ENCODE data around the gene FHIP1B. TPM values are rescaled to one million over a fixed set of nuclear protein-coding genes. Genes with fewer than 3 reads are reported as not detected.

FHIP1B gene
- total and polyA plus RNA-seq, 4 donors, result 12.3 to 21.2 (median 16.9) TPM

DNA sequence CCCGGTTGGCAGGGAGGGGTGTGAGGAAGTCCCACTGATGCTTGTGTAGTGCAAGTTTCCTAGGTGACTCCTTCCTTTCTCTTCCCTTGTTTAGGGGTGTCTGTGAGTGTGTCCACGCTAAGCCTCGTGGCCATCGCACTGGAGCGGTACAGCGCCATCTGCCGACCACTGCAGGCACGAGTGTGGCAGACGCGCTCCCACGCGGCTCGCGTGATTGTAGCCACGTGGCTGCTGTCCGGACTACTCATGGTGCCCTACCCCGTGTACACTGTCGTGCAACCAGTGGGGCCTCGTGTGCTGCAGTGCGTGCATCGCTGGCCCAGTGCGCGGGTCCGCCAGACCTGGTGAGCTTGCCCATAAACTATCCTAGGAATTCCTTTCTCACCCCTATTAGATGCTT is 35.6 kb upstream of the FHIP1B start:
- DNase-seq (ENCODE audit: low spot score), result no peak
- no peaks in the 10 kb centered on the region for H3K9me3 ChIP-seq (ENCODE audit: control insufficient read depth in 4 of 4, low read length in 3 of 4)
- peaks cover 0 to 6% (median 0%) of the 10 kb centered on the region in 4 donors for H3K27me3 ChIP-seq (ENCODE audit: control insufficient read depth in 4 of 4, insufficient read depth in 4 of 4, low read length in 3 of 4)
- no peaks in the 10 kb centered on the region for H3K4me1 ChIP-seq (ENCODE audit: control insufficient read depth in 4 of 4, insufficient read depth in 4 of 4, low read length in 3 of 4)
- no peak overlapping the region for H3K4me3 ChIP-seq (ENCODE audit: low read depth in 1 of 3, low read length in 3 of 3)
- no peaks in the 10 kb centered on the region for H3K36me3 ChIP-seq (ENCODE audit: control insufficient read depth in 4 of 4, insufficient read depth in 3 of 4, low read depth in 1 of 4, low read length in 3 of 4)
- no peak overlapping the region for H3K27ac ChIP-seq (ENCODE audit: low read depth in 1 of 2, low read length in 2 of 2)
- TF ChIP-seq FOXA1 (IDR thresholded peaks at IDR 0.05) (no peak), EGR1 (IDR thresholded peaks at IDR 0.05; ENCODE audit: low read depth in 2 of 2) (no peak), FOXA2 (IDR thresholded peaks at IDR 0.05) (no peak), GABPA (IDR thresholded peaks at IDR 0.05 in 1 of 2, conservative IDR thresholded peaks at IDR 0.05 in 1 of 2) (no peak), TAF1 (conservative IDR thresholded peaks at IDR 0.05) (no peak), YY1 (IDR thresholded peaks at IDR 0.05) (no peak), NR2F2 (IDR thresholded peaks at IDR 0.05) (no peak)
- TF ChIP-seq, protein P1, sequence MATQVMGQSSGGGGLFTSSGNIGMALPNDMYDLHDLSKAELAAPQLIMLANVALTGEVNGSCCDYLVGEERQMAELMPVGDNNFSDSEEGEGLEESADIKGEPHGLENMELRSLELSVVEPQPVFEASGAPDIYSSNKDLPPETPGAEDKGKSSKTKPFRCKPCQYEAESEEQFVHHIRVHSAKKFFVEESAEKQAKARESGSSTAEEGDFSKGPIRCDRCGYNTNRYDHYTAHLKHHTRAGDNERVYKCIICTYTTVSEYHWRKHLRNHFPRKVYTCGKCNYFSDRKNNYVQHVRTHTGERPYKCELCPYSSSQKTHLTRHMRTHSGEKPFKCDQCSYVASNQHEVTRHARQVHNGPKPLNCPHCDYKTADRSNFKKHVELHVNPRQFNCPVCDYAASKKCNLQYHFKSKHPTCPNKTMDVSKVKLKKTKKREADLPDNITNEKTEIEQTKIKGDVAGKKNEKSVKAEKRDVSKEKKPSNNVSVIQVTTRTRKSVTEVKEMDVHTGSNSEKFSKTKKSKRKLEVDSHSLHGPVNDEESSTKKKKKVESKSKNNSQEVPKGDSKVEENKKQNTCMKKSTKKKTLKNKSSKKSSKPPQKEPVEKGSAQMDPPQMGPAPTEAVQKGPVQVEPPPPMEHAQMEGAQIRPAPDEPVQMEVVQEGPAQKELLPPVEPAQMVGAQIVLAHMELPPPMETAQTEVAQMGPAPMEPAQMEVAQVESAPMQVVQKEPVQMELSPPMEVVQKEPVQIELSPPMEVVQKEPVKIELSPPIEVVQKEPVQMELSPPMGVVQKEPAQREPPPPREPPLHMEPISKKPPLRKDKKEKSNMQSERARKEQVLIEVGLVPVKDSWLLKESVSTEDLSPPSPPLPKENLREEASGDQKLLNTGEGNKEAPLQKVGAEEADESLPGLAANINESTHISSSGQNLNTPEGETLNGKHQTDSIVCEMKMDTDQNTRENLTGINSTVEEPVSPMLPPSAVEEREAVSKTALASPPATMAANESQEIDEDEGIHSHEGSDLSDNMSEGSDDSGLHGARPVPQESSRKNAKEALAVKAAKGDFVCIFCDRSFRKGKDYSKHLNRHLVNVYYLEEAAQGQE (IDR thresholded peaks at IDR 0.05), result no peak
- TF ChIP-seq, protein P2, sequence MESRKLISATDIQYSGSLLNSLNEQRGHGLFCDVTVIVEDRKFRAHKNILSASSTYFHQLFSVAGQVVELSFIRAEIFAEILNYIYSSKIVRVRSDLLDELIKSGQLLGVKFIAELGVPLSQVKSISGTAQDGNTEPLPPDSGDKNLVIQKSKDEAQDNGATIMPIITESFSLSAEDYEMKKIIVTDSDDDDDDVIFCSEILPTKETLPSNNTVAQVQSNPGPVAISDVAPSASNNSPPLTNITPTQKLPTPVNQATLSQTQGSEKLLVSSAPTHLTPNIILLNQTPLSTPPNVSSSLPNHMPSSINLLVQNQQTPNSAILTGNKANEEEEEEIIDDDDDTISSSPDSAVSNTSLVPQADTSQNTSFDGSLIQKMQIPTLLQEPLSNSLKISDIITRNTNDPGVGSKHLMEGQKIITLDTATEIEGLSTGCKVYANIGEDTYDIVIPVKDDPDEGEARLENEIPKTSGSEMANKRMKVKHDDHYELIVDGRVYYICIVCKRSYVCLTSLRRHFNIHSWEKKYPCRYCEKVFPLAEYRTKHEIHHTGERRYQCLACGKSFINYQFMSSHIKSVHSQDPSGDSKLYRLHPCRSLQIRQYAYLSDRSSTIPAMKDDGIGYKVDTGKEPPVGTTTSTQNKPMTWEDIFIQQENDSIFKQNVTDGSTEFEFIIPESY (IDR thresholded peaks at IDR 0.05), result no peak
- TF ChIP-seq, protein P3, sequence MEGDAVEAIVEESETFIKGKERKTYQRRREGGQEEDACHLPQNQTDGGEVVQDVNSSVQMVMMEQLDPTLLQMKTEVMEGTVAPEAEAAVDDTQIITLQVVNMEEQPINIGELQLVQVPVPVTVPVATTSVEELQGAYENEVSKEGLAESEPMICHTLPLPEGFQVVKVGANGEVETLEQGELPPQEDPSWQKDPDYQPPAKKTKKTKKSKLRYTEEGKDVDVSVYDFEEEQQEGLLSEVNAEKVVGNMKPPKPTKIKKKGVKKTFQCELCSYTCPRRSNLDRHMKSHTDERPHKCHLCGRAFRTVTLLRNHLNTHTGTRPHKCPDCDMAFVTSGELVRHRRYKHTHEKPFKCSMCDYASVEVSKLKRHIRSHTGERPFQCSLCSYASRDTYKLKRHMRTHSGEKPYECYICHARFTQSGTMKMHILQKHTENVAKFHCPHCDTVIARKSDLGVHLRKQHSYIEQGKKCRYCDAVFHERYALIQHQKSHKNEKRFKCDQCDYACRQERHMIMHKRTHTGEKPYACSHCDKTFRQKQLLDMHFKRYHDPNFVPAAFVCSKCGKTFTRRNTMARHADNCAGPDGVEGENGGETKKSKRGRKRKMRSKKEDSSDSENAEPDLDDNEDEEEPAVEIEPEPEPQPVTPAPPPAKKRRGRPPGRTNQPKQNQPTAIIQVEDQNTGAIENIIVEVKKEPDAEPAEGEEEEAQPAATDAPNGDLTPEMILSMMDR (IDR thresholded peaks at IDR 0.05; ENCODE audit: low read depth, low read length, missing input control), result no peak
- TF ChIP-seq, protein P4, sequence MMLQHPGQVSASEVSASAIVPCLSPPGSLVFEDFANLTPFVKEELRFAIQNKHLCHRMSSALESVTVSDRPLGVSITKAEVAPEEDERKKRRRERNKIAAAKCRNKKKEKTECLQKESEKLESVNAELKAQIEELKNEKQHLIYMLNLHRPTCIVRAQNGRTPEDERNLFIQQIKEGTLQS (IDR thresholded peaks at IDR 0.05), result no peak
- H3K9ac ChIP-seq (ENCODE audit: low read depth in 1 of 2, low read length in 2 of 2), result no peak overlapping the region
- WGBS, result 83% methylated on average over 24 of the region's 24 CpGs

DNA sequence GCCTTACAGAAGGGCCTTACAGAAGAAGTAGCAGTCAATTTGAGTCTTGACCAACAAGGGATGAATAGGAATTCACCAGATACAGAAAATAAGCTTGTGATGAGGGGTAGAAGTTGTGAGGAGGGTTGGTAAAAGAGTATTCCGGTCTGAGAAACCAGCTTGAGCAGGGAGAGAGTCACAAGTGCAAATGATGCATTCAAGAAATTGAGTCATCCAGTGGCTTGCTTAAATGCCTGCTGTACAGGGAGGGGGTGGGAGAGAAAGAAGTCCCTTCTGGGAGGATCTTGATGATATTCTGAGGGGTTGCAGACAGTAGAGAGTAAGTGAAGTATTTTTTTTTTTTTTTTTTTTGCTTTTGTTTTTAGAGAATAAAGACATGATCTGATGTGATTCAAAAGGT is 34.4 kb upstream of the FHIP1B start:
- Histone ChIP-seq H3K4me1 (ENCODE audit: control insufficient read depth in 4 of 4, insufficient read depth in 4 of 4, low read length in 3 of 4) (no peaks in the 10 kb centered on the region), H3K36me3 (ENCODE audit: control insufficient read depth in 4 of 4, insufficient read depth in 3 of 4, low read depth in 1 of 4, low read length in 3 of 4) (no peaks in the 10 kb centered on the region), H3K9me3 (ENCODE audit: control insufficient read depth in 4 of 4, low read length in 3 of 4) (no peaks in the 10 kb centered on the region), H3K9ac (ENCODE audit: low read depth in 1 of 2, low read length in 2 of 2) (no peak overlapping the region), H3K27me3 (ENCODE audit: control insufficient read depth in 4 of 4, insufficient read depth in 4 of 4, low read length in 3 of 4) (peaks cover 0 to under 1% (median 0%) of the 10 kb centered on the region in 4 donors), H3K27ac (ENCODE audit: low read depth in 1 of 2, low read length in 2 of 2) (no peak overlapping the region), H3K4me3 (ENCODE audit: low read depth in 1 of 3, low read length in 3 of 3) (no peak overlapping the region)
- TF ChIP-seq, protein P2 (IDR thresholded peaks at IDR 0.05), result no peak
- WGBS, result 68% methylated on average over 1 of the region's 1 CpG
- no peak for DNase-seq (ENCODE audit: low spot score)
